Stomach (tissue), 9 donors: Measurements from ENCODE around the gene RNF220. TPM values are rescaled to one million over a fixed set of nuclear protein-coding genes. Genes with fewer than 3 reads are reported as not detected.
A peak's percentile ranks its signal among the peaks of the same experiment; 100 is the strongest.

Source experiments
- DNase-seq, 2 donors: peaks; one replicate each; pipeline versions ENCODE4 v3.0.0 to v3.0.0-alpha.2; 2013 to 2019
- H3K27ac ChIP-seq, 5 donors: fragments of 200-600 bp in 4 of 5; sonication (generic) in 4 of 5; one replicate each; pipeline ENCODE4 v1.5.1; 2013 to 2019; ENCODE audit warnings: mild to moderate bottlenecking in 1 of 5, moderate library complexity in 1 of 5
- H3K27me3 ChIP-seq, 3 donors: fragments of 200-600 bp; sonication (generic); one replicate each; pipeline ENCODE4 v1.5.1; 2017 to 2019; ENCODE audit warnings: mixed run types in 1 of 3
- H3K36me3 ChIP-seq, 4 donors: fragments of 200-600 bp; sonication (generic); 1 replicate in 3 of 4; 2 replicates in 1 of 4; pipeline ENCODE4 v1.5.1; 2016 to 2019
- H3K4me1 ChIP-seq, 4 donors: fragments of 200-600 bp; sonication (generic); one replicate each; pipeline ENCODE4 v1.5.1; 2016 to 2019
- H3K4me3 ChIP-seq, 4 donors: fragments of 200-600 bp; sonication (generic) in 3 of 4; one replicate each; pipeline ENCODE4 v1.5.1; 2016 to 2019; ENCODE audit warnings: mild to moderate bottlenecking in 1 of 4
- H3K9me3 ChIP-seq, 4 donors: fragments of 200-600 bp; sonication (generic); one replicate each; pipeline ENCODE4 v1.5.1; 2016 to 2019
- CTCF ChIP-seq, 7 experiments: fragments of 450-650 bp in 4 of 7; fragments of 200-600 bp in 3 of 7; sonication (generic) in 3 of 7; IDR thresholded peaks; one replicate each; pipeline ENCODE4 v1.5.1; 2016 to 2019; ENCODE audit warnings: antibody characterized with exemption in 7 of 7, control low read depth in 2 of 7, mild to moderate bottlenecking in 1 of 7
- EP300 ChIP-seq: sonication (generic); formaldehyde crosslinking; IDR thresholded peaks from one replicate; pipeline ENCODE4 v1.6.1; 2017; ENCODE audit warnings: antibody characterized with exemption
- POLR2A ChIP-seq, 4 donors: fragments of 450-650 bp; IDR thresholded peaks; one replicate each; pipeline ENCODE4 v1.6.1; 2016; ENCODE audit warnings: antibody characterized with exemption in 4 of 4, control low read depth in 2 of 4, mild to moderate bottlenecking in 1 of 4, moderate library complexity in 1 of 4
- POLR2AphosphoS5 ChIP-seq, 3 donors: sonication (generic); formaldehyde crosslinking; IDR thresholded peaks; one replicate each; pipeline ENCODE4 v1.6.1; 2016; ENCODE audit warnings: antibody characterized with exemption in 3 of 3
- WGBS, 5 donors: extraction: QIAGEN DNeasy Blood & Tissue Kit in 3 of 5; methylation state at CpG; one replicate each; pipeline versions ENCODE4 v1.1.5 to v1.1.7; 2013 to 2018; 5-methylcytosine and 5-hydroxymethylcytosine counted together
- intact Hi-C: fragments of 100-400 bp; cut with DNase I; formaldehyde crosslinking; loops from one replicate; pipeline ENCODE4 v1.15.1; 2023; ENCODE audit warnings: low total_unique reads
- polyA plus RNA-seq, 3 donors: library from polyadenylated mRNA; stranded (reverse); fragments of 200-250 nt; gene quantifications; one replicate each; pipeline ENCODE4 v1.2.3, GENCODE V29; 2013
- total RNA-seq, 5 donors: library from RNA; depleted of rRNA; stranded (reverse); fragments of >200 nt; gene quantifications; one replicate each; pipeline versions ENCODE4 v1.1.0 to v1.2.3, GENCODE V29; 2014 to 2016
- donor health status: healthy with polysubstance abuse.
- donor health status: Bipolar disorder and iron deficiency.
- donor health status: healthy.

Gene RNF220
- total and polyA plus RNA-seq, 8 donors, result 21.0 to 207 (median 47.2) TPM

- Histone ChIP-seq H3K36me3 (no peaks in the 10 kb centered on the region), H3K9me3 (no peaks in the 10 kb centered on the region), H3K27me3 (peaks cover 0 to 54% (median 18%) of the 10 kb centered on the region in 3 donors), H3K4me1 (no peaks in the 10 kb centered on the region), H3K27ac (no peak overlapping the region), H3K4me3 (no peak overlapping the region)
- 79 to 92% (median 90%) methylated on average over 9 of the region's 9 CpGs for WGBS, 5 donors
- intact Hi-C loops, result no loop called here
- DNase-seq, result no peak
- TF ChIP-seq POLR2AphosphoS5 (IDR thresholded peaks at IDR 0.05) (no peak), EP300 (no peak), CTCF (IDR thresholded peaks at IDR 0.05) (no peak), POLR2A (IDR thresholded peaks at IDR 0.05) (no peak)
Observed at GRCh38 chr1:44544960-44545359, 139.9 kb downstream of the RNF220 start.

- peaks cover 0 to 54% (median 18%) of the 10 kb centered on the region in 3 donors for H3K27me3 ChIP-seq
- no peak overlapping the region for H3K4me3 ChIP-seq
- H3K36me3 ChIP-seq, result no peaks in the 10 kb centered on the region
- no peak overlapping the region for H3K27ac ChIP-seq
- WGBS, 5 donors, result 38 to 55% (median 46%) methylated on average over 6 of the region's 6 CpGs
- TF ChIP-seq POLR2AphosphoS5 (IDR thresholded peaks at IDR 0.05) (no peak), POLR2A (IDR thresholded peaks at IDR 0.05) (no peak)
- intact Hi-C loops, result no loop called here
- DNase-seq, result peak in 1 of 2 donors; percentile 27
- H3K9me3 ChIP-seq, result no peaks in the 10 kb centered on the region
- H3K4me1 ChIP-seq, result no peaks in the 10 kb centered on the region
Observed at GRCh38 chr1:44545961-44546360, 140.9 kb downstream of the RNF220 start.

GRCh38 chr1:44546403-44547053 lies 141.5 kb downstream of the RNF220 start:
- Histone ChIP-seq H3K27ac (no peak overlapping the region), H3K27me3 (peaks cover 0 to 54% (median 18%) of the 10 kb centered on the region in 3 donors), H3K36me3 (no peaks in the 10 kb centered on the region), H3K4me3 (no peak overlapping the region), H3K4me1 (no peaks in the 10 kb centered on the region), H3K9me3 (no peaks in the 10 kb centered on the region)
- DNase-seq, result no peak
- TF ChIP-seq EP300 (no peak), CTCF (IDR thresholded peaks at IDR 0.05) (no peak), POLR2AphosphoS5 (IDR thresholded peaks at IDR 0.05) (no peak), POLR2A (IDR thresholded peaks at IDR 0.05) (no peak)
- intact Hi-C loops, result no loop called here
- WGBS, 5 donors, result 62 to 76% (median 64%) methylated on average over 10 of the region's 10 CpGs

- intact Hi-C loops, result no loop called here
- Histone ChIP-seq H3K27me3 (peaks cover 0 to 46% (median 17%) of the 10 kb centered on the region in 3 donors), H3K4me3 (no peak overlapping the region), H3K36me3 (no peaks in the 10 kb centered on the region), H3K9me3 (no peaks in the 10 kb centered on the region), H3K4me1 (no peaks in the 10 kb centered on the region), H3K27ac (no peak overlapping the region)
- WGBS, 5 donors, result 64 to 86% (median 78%) methylated on average over 6 of the region's 6 CpGs
- no peak for DNase-seq
- TF ChIP-seq CTCF (IDR thresholded peaks at IDR 0.05), result no peak
Observed at GRCh38 chr1:44547361-44547760, 142.3 kb downstream of the RNF220 start.

- H3K27me3 ChIP-seq, result peaks cover 0 to 42% (median 12%) of the 10 kb centered on the region in 3 donors
- TF ChIP-seq POLR2AphosphoS5 (IDR thresholded peaks at IDR 0.05), result no peak
- TF ChIP-seq CTCF (IDR thresholded peaks at IDR 0.05), result no peak
- TF ChIP-seq EP300, result no peak
- TF ChIP-seq POLR2A (IDR thresholded peaks at IDR 0.05), result no peak
- no peak overlapping the region for H3K27ac ChIP-seq
- 73 to 82% (median 80%) methylated on average over 8 of the region's 8 CpGs for WGBS, 5 donors
- no peaks in the 10 kb centered on the region for H3K36me3 ChIP-seq
- H3K4me3 ChIP-seq, result no peak overlapping the region
- intact Hi-C loops, result no loop called here
- no peak for DNase-seq
- H3K9me3 ChIP-seq, result no peaks in the 10 kb centered on the region
- H3K4me1 ChIP-seq, result no peaks in the 10 kb centered on the region
Observed at GRCh38 chr1:44547837-44548236, 142.8 kb downstream of the RNF220 start.
